Activated CD8-positive, alpha-beta memory T cell treated with anti-CD3 and anti-CD28 coated beads for 36 hours (primary cell): ENCODE results near the gene SPATC1L. TPM values are rescaled to one million over a fixed set of nuclear protein-coding genes. Genes with fewer than 3 reads are reported as not detected.

Experiments
- CTCF ChIA-PET: fragments of 350-600 bp; sonication (Branson Sonifier 250); formaldehyde crosslinking; loops from one replicate; lab custom pipeline; 2021; ENCODE audit warnings: antibody characterized with exemption; lab: Charles Lee
- POLR2A ChIA-PET: fragments of 350-600 bp; sonication (Branson Sonifier 250); formaldehyde crosslinking; loops from one replicate; lab custom pipeline; 2021; ENCODE audit warnings: antibody characterized with exemption; lab: Charles Lee
- total RNA-seq, 2 experiments: library from RNA; stranded (reverse); gene quantifications; one replicate each; pipeline ENCODE4 v1.2.3, GENCODE V29; 2021

SPATC1L gene
- total RNA-seq, 2 experiments from 2014 or later: 5.0 to 5.9 TPM

GRCh38 chr21:46128933-46129571, 55.2 kb downstream of the SPATC1L start:
- CTCF ChIA-PET: no interaction called here
- POLR2A ChIA-PET: no interaction called here

GRCh38 chr21:46128106-46128932, 55.9 kb downstream of the SPATC1L start:
- CTCF ChIA-PET: no interaction called here
- POLR2A ChIA-PET: no interaction called here

GRCh38 chr21:46127239-46128105, 56.8 kb downstream of the SPATC1L start:
- POLR2A ChIA-PET: no interaction called here
- CTCF ChIA-PET: no interaction called here

- POLR2A ChIA-PET: no interaction called here
Measured at GRCh38 chr21:46126309-46127238, 57.7 kb downstream of the SPATC1L start.

GRCh38 chr21:46125846-46126301, 58.4 kb downstream of the SPATC1L start:
- CTCF ChIA-PET: no interaction called here
- POLR2A ChIA-PET: no interaction called here

More at GRCh38 chr21:46126309-46127238, 57.7 kb downstream of the SPATC1L start:
- CTCF ChIA-PET: no interaction called here

- ChIA-PET CTCF (no interaction called here), POLR2A (no interaction called here)
Measured at GRCh38 chr21:46124926-46125845, 59.1 kb downstream of the SPATC1L start.

GRCh38 chr21:46124083-46124925, 60.0 kb downstream of the SPATC1L start:
- POLR2A ChIA-PET: no interaction called here
- CTCF ChIA-PET: no interaction called here

GRCh38 chr21:46122758-46123683, 61.2 kb downstream of the SPATC1L start:
- POLR2A ChIA-PET: no interaction called here
- CTCF ChIA-PET: no interaction called here

GRCh38 chr21:46122237-46122671, 62.0 kb downstream of the SPATC1L start:
- ChIA-PET CTCF (no interaction called here), POLR2A (no interaction called here)

- POLR2A ChIA-PET: no interaction called here
- CTCF ChIA-PET: no interaction called here
Measured at GRCh38 chr21:46121286-46122221, 62.7 kb downstream of the SPATC1L start.

- CTCF ChIA-PET: no interaction called here
- POLR2A ChIA-PET: no interaction called here
Measured at GRCh38 chr21:46120301-46121285, 63.7 kb downstream of the SPATC1L start.

- POLR2A ChIA-PET: no interaction called here
- CTCF ChIA-PET: no interaction called here
Measured at GRCh38 chr21:46119637-46120271, 64.5 kb downstream of the SPATC1L start.

- POLR2A ChIA-PET: no interaction called here
- CTCF ChIA-PET: no interaction called here
Measured at GRCh38 chr21:46119144-46119636, 65.1 kb downstream of the SPATC1L start.
